Liver (tissue), 9 donors: Measurements from ENCODE around the gene IKZF1. TPM values are rescaled to one million over a fixed set of nuclear protein-coding genes. Genes with fewer than 3 reads are reported as not detected.

ENCODE experiments used
- DNase-seq: peaks from one replicate; pipeline ENCODE4 v3.0.0-alpha.2; 2017; ENCODE audit warnings: low spot score
- H3K27ac ChIP-seq, 2 donors: one replicate each; pipeline ENCODE4 v1.7.0; 2013; ENCODE audit warnings: inconsistent platforms in 2 of 2, low read length in 2 of 2, control low read depth in 1 of 2, low read depth in 1 of 2, mild to moderate bottlenecking in 1 of 2
- H3K27me3 ChIP-seq, 4 donors: one replicate each; pipeline versions ENCODE4 v1.6.1 to v1.7.0; 2013; ENCODE audit warnings: low read length in 3 of 4, inconsistent platforms in 1 of 4, mild to moderate bottlenecking in 1 of 4, moderate library complexity in 1 of 4; ENCODE audit not compliant: control insufficient read depth in 4 of 4, insufficient read depth in 4 of 4
- H3K36me3 ChIP-seq, 4 donors: one replicate each; pipeline versions ENCODE4 v1.6.1 to v1.7.0; 2013; ENCODE audit warnings: low read length in 3 of 4, mild to moderate bottlenecking in 3 of 4, low read depth in 1 of 4, moderate library complexity in 1 of 4; ENCODE audit not compliant: control insufficient read depth in 4 of 4, insufficient read depth in 3 of 4
- H3K4me1 ChIP-seq, 4 donors: one replicate each; pipeline versions ENCODE4 v1.6.1 to v1.7.0; 2013; ENCODE audit warnings: low read length in 3 of 4, mild to moderate bottlenecking in 3 of 4, moderate library complexity in 1 of 4; ENCODE audit not compliant: control insufficient read depth in 4 of 4, insufficient read depth in 4 of 4
- H3K4me3 ChIP-seq, 3 donors: one replicate each; pipeline versions ENCODE4 v1.6.1 to v1.7.0; 2013; ENCODE audit warnings: low read length in 3 of 3, control low read depth in 1 of 3, low read depth in 1 of 3, mild to moderate bottlenecking in 1 of 3
- H3K9ac ChIP-seq, 2 donors: one replicate each; pipeline ENCODE4 v1.7.0; 2013; ENCODE audit warnings: low read length in 2 of 2, mild to moderate bottlenecking in 2 of 2, moderate library complexity in 2 of 2, control low read depth in 1 of 2, low read depth in 1 of 2
- H3K9me3 ChIP-seq, 4 donors: one replicate each; pipeline versions ENCODE4 v1.6.1 to v1.7.0; 2013; ENCODE audit warnings: low read length in 3 of 4; ENCODE audit not compliant: control insufficient read depth in 4 of 4
- ATF3 ChIP-seq: IDR thresholded peaks from 2 replicates; pipeline ENCODE4 v1.6.1; 2016; ENCODE audit warnings: antibody characterized with exemption
- CTCF ChIP-seq: fragments of 150-350 bp; IDR thresholded peaks from 2 replicates; pipeline ENCODE4 v1.5.1; 2017; ENCODE audit warnings: improper control_type of control experiment, low read depth, low read length; ENCODE audit not compliant: missing input control
- EGR1 ChIP-seq, 2 donors: IDR thresholded peaks; 2 replicates each; pipeline ENCODE4 v1.6.1; 2016 to 2018; ENCODE audit warnings: antibody characterized with exemption in 2 of 2, low read depth in 2 of 2
- FOXA1 ChIP-seq: IDR thresholded peaks from 2 replicates; pipeline ENCODE4 v1.6.1; 2016; ENCODE audit warnings: antibody characterized with exemption
- FOXA2 ChIP-seq: IDR thresholded peaks from 2 replicates; pipeline ENCODE4 v1.6.1; 2016; ENCODE audit warnings: antibody characterized with exemption
- GABPA ChIP-seq, 2 donors: IDR thresholded peaks in 1 of 2; conservative IDR thresholded peaks in 1 of 2; 2 replicates each; pipeline ENCODE4 v1.6.1; 2016; ENCODE audit warnings: antibody characterized with exemption in 2 of 2, mild to moderate bottlenecking in 1 of 2, moderate library complexity in 1 of 2
- HNF4A ChIP-seq, 2 donors: conservative IDR thresholded peaks; 2 replicates each; pipeline ENCODE4 v1.6.1; 2016; ENCODE audit warnings: antibody characterized with exemption in 2 of 2, mild to moderate bottlenecking in 2 of 2
- HNF4G ChIP-seq: IDR thresholded peaks from 2 replicates; pipeline ENCODE4 v1.6.1; 2016; ENCODE audit warnings: antibody characterized with exemption
- JUND ChIP-seq, 2 donors: IDR thresholded peaks; 2 replicates each; pipeline ENCODE4 v1.6.1; 2016; ENCODE audit warnings: antibody characterized with exemption in 2 of 2
- MAX ChIP-seq: IDR thresholded peaks from 2 replicates; pipeline ENCODE4 v1.6.1; 2016; ENCODE audit warnings: antibody characterized with exemption
- NR2F2 ChIP-seq: IDR thresholded peaks from 2 replicates; pipeline ENCODE4 v1.6.1; 2016; ENCODE audit warnings: antibody characterized with exemption
- RAD21 ChIP-seq, 2 donors: IDR thresholded peaks; 2 replicates each; pipeline ENCODE4 v1.6.1; 2016; ENCODE audit warnings: antibody characterized with exemption in 2 of 2, mild to moderate bottlenecking in 2 of 2
- REST ChIP-seq: IDR thresholded peaks from 2 replicates; pipeline ENCODE4 v1.6.1; 2016; ENCODE audit warnings: antibody characterized with exemption, mild to moderate bottlenecking
- RXRA ChIP-seq, 2 donors: IDR thresholded peaks; 2 replicates each; pipeline ENCODE4 v1.6.1; 2017 to 2018; ENCODE audit warnings: antibody characterized with exemption in 2 of 2, mild to moderate bottlenecking in 1 of 2
- SP1 ChIP-seq: IDR thresholded peaks from 2 replicates; pipeline ENCODE4 v1.6.1; 2018; ENCODE audit warnings: antibody characterized with exemption, mild to moderate bottlenecking
- TAF1 ChIP-seq: conservative IDR thresholded peaks from 2 replicates; pipeline ENCODE4 v1.6.1; 2016; ENCODE audit warnings: antibody characterized with exemption, mild to moderate bottlenecking
- YY1 ChIP-seq: IDR thresholded peaks from 2 replicates; pipeline ENCODE4 v1.6.1; 2016; ENCODE audit warnings: antibody characterized with exemption, mild to moderate bottlenecking
- ZBTB33 ChIP-seq: IDR thresholded peaks from 2 replicates; pipeline ENCODE4 v1.6.1; 2016; ENCODE audit warnings: antibody characterized with exemption
- WGBS: extraction: QIAGEN DNeasy Blood & Tissue Kit; methylation state at CpG from one replicate; pipeline ENCODE4 v1.1.7; 2013; 5-methylcytosine and 5-hydroxymethylcytosine counted together
- polyA plus RNA-seq, 2 donors: library from polyadenylated mRNA; stranded (reverse) in 1 of 2; unstranded in 1 of 2; fragments of 200-250 nt in 1 of 2; fragments of >200 nt in 1 of 2; fragmentation: Nextera tagmentation in 1 of 2; extraction: Ambion mirVana in 1 of 2; gene quantifications; one replicate each; pipeline versions ENCODE4 v1.2.1 to v1.2.3, GENCODE V29; 2013 to 2015
- total RNA-seq, 2 donors: library from RNA; depleted of rRNA; stranded (reverse); fragments of >200 nt; gene quantifications; one replicate each; pipeline ENCODE4 v1.2.3, GENCODE V29; 2014
- donor health status: healthy.
- donor health status: healthy.
- donor health status: healthy.
- donor health status: healthy.
- donor health status: healthy.

Gene IKZF1
- total and polyA plus RNA-seq, 4 donors, result 1.6 to 43.5 (median 6.2) TPM

- Histone ChIP-seq H3K4me3 (no peak overlapping the region), H3K27ac (no peak overlapping the region), H3K27me3 (no peaks in the 10 kb centered on the region), H3K9me3 (no peaks in the 10 kb centered on the region), H3K4me1 (no peaks in the 10 kb centered on the region), H3K36me3 (peaks cover 0 to 2% (median 0%) of the 10 kb centered on the region in 4 donors), H3K9ac (no peak overlapping the region)
- TF ChIP-seq RXRA (IDR thresholded peaks at IDR 0.05) (no peak), ATF3 (no peak), HNF4G (no peak), GABPA (IDR thresholded peaks at IDR 0.05 in 1 of 2, conservative IDR thresholded peaks at IDR 0.05 in 1 of 2) (no peak), SP1 (no peak), JUND (IDR thresholded peaks at IDR 0.05) (no peak), CTCF (no peak), FOXA2 (no peak)
- 81% methylated on average over 2 of the region's 2 CpGs for WGBS
- no peak for DNase-seq
Observed at GRCh38 chr7:50353201-50353600, 48.7 kb downstream of the IKZF1 start.

- no peaks in the 10 kb centered on the region for H3K27me3 ChIP-seq
- TF ChIP-seq HNF4A (conservative IDR thresholded peaks at IDR 0.05) (no peak), YY1 (no peak), FOXA1 (no peak), HNF4G (no peak), GABPA (IDR thresholded peaks at IDR 0.05 in 1 of 2, conservative IDR thresholded peaks at IDR 0.05 in 1 of 2) (no peak), ZBTB33 (no peak), TAF1 (no peak), RAD21 (IDR thresholded peaks at IDR 0.05) (no peak), MAX (no peak), REST (no peak), FOXA2 (no peak), CTCF (no peak), SP1 (no peak), RXRA (IDR thresholded peaks at IDR 0.05) (no peak), EGR1 (IDR thresholded peaks at IDR 0.05; ENCODE audit: low read depth in 2 of 2) (no peak), JUND (IDR thresholded peaks at IDR 0.05) (no peak), NR2F2 (no peak), ATF3 (no peak)
- H3K4me1 ChIP-seq, result no peaks in the 10 kb centered on the region
- H3K4me3 ChIP-seq, result no peak overlapping the region
- H3K27ac ChIP-seq, result no peak overlapping the region
- no peak overlapping the region for H3K9ac ChIP-seq
- WGBS, result 69% methylated on average over 9 of the region's 9 CpGs
- H3K36me3 ChIP-seq, result peaks cover 0 to 2% (median 0%) of the 10 kb centered on the region in 4 donors
- DNase-seq, result peak; percentile 30
- H3K9me3 ChIP-seq, result no peaks in the 10 kb centered on the region
Observed at GRCh38 chr7:50353894-50354595, 49.5 kb downstream of the IKZF1 start.
